Neuronal stem cell (in vitro differentiated cells): ENCODE data around the gene MAPK13.
"Not testable (repeated sequence)": the region's sequence is repeated elsewhere in the genome, so short reads cannot be mapped to it uniquely, and the experiment has no call there.

Experiments
- DNase-seq: peaks from one replicate; pipeline ENCODE4 v3.0.0-alpha.2; 2013; ENCODE audit warnings: low spot score
- H2AFZ ChIP-seq: one replicate; pipeline ENCODE4 v1.6.1; 2013; ENCODE audit warnings: mild to moderate bottlenecking, low read length, inconsistent platforms
- H2AK5ac ChIP-seq: 2 replicates; pipeline ENCODE4 v1.6.1; 2013; ENCODE audit warnings: low read depth, mild to moderate bottlenecking, inconsistent platforms, low read length, moderate library complexity, mixed read lengths
- H2BK120ac ChIP-seq: 2 replicates; pipeline ENCODE4 v1.6.1; 2013; ENCODE audit warnings: low read depth, mild to moderate bottlenecking, inconsistent platforms, low read length, moderate library complexity, mixed read lengths
- H2BK12ac ChIP-seq: one replicate; pipeline ENCODE4 v1.6.1; 2013; ENCODE audit warnings: low read length, inconsistent platforms
- H2BK15ac ChIP-seq: 2 replicates; pipeline ENCODE4 v1.6.1; 2013; ENCODE audit warnings: mild to moderate bottlenecking, low read length, inconsistent platforms, mixed read lengths
- H2BK5ac ChIP-seq: one replicate; pipeline ENCODE4 v1.6.1; 2013; ENCODE audit warnings: inconsistent platforms, mild to moderate bottlenecking, low read length, moderate library complexity
- H3K14ac ChIP-seq: one replicate; pipeline ENCODE4 v1.6.1; 2013; ENCODE audit warnings: low read length, inconsistent platforms
- H3K18ac ChIP-seq: 2 replicates; pipeline ENCODE4 v1.6.1; 2013; ENCODE audit warnings: low read length, inconsistent platforms
- H3K23ac ChIP-seq: 2 replicates; pipeline ENCODE4 v1.6.1; 2013; ENCODE audit warnings: low read depth, mild to moderate bottlenecking, mixed read lengths, low read length, inconsistent platforms; ENCODE audit not compliant: poor library complexity
- H3K27ac ChIP-seq: replicated peaks from 3 replicates; pipeline ENCODE4 v1.5.1; 2013; ENCODE audit warnings: low read length, inconsistent platforms
- H3K27me3 ChIP-seq, 3 experiments: 2 replicates each; pipeline ENCODE4 v1.6.1; 2013; ENCODE audit warnings: low read length in 3 of 3, mild to moderate bottlenecking in 2 of 3, inconsistent platforms in 1 of 3, low read depth in 1 of 3, mixed read lengths in 1 of 3, moderate library complexity in 1 of 3; ENCODE audit not compliant: control insufficient read depth in 3 of 3, insufficient read depth in 3 of 3
- H3K36me3 ChIP-seq, 2 donors: replicated peaks in 1 of 2; 2 replicates each; pipeline ENCODE4 v1.6.1; 2013; ENCODE audit warnings: low read length in 2 of 2; ENCODE audit not compliant: control insufficient read depth in 2 of 2, insufficient read depth in 2 of 2
- H3K4ac ChIP-seq: 2 replicates; pipeline ENCODE4 v1.6.1; 2013; ENCODE audit warnings: inconsistent platforms, mild to moderate bottlenecking, low read length, moderate library complexity
- H3K4me1 ChIP-seq, 2 donors: 1 replicate in 1 of 2; 2 replicates in 1 of 2; pipeline ENCODE4 v1.6.1; 2013; ENCODE audit warnings: low read length in 2 of 2, low read depth in 1 of 2; ENCODE audit not compliant: control insufficient read depth in 2 of 2, insufficient read depth in 1 of 2
- H3K4me2 ChIP-seq: one replicate; pipeline ENCODE4 v1.6.1; 2013; ENCODE audit warnings: mild to moderate bottlenecking, low read length, inconsistent platforms; ENCODE audit not compliant: insufficient read depth, poor library complexity, severe bottlenecking
- H3K4me3 ChIP-seq, 2 donors: 2 replicates each; pipeline ENCODE4 v1.5.1; 2013; ENCODE audit warnings: low read length in 2 of 2, mild to moderate bottlenecking in 2 of 2, inconsistent platforms in 1 of 2, moderate library complexity in 1 of 2
- H3K79me1 ChIP-seq: one replicate; pipeline ENCODE4 v1.6.1; 2013; ENCODE audit warnings: low read depth, mild to moderate bottlenecking, inconsistent platforms, low read length, moderate library complexity
- H3K9ac ChIP-seq: one replicate; pipeline ENCODE4 v1.6.1; 2013; ENCODE audit warnings: mild to moderate bottlenecking, low read depth, low read length, inconsistent platforms; ENCODE audit not compliant: poor library complexity
- H3K9me3 ChIP-seq, 2 donors: replicated peaks in 1 of 2; 2 replicates each; pipeline versions ENCODE3 to v1.6.1; 2013; ENCODE audit warnings: low read length in 2 of 2, mild to moderate bottlenecking in 2 of 2, inconsistent platforms in 1 of 2, low read depth in 1 of 2, mixed read lengths in 1 of 2, moderate library complexity in 1 of 2; ENCODE audit not compliant: control insufficient read depth in 2 of 2, insufficient read depth in 1 of 2
- H4K8ac ChIP-seq: one replicate; pipeline ENCODE4 v1.6.1; 2013; ENCODE audit warnings: low read depth, mild to moderate bottlenecking, inconsistent platforms, low read length, moderate library complexity
- H4K91ac ChIP-seq: one replicate; pipeline ENCODE4 v1.6.1; 2013; ENCODE audit warnings: low read length, low read depth, mild to moderate bottlenecking, inconsistent platforms; ENCODE audit not compliant: poor library complexity
- WGBS, 2 donors: extraction: QIAGEN DNeasy Blood & Tissue Kit; methylation state at CpG; one replicate each; pipeline ENCODE4 v1.1.7; 2013; ENCODE audit warnings: missing lambda C conversion rate in 2 of 2, mixed read lengths in 1 of 2; ENCODE audit not compliant: insufficient read length in 2 of 2, insufficient replicate concordance in 1 of 2; ENCODE audit errors: extremely low coverage in 2 of 2; 5-methylcytosine and 5-hydroxymethylcytosine counted together

The MAPK13 gene

DNA sequence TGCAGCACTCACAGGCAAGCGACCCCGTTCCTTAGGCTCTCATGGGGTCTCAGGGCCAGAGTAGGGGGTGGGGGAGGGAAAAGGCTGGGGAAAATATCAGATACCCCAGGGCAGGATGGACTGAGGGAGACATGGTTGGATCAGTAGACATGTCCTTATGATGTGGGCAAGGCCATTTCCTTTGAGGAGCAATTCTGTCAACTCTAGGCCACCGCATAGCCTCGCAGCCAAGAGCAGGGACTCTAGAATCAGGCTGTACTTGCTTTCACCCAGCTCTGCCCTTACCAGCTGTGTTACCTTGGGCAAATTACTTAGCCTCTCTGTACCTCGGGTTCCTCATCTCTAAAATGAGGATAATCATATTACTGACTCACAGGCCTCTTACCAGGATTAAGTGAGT is 2.2 kb upstream of the MAPK13 start:
- H2AK5ac ChIP-seq: peak overlapping the region; percentile 38
- H3K27ac ChIP-seq: no peak overlapping the region
- DNase-seq: no peak
- no peak overlapping the region for H4K8ac ChIP-seq
- no peak overlapping the region for H3K4ac ChIP-seq
- peak overlapping the region; percentile 90 for H3K23ac ChIP-seq
- peaks cover 11 to 30% of the 10 kb centered on the region in 2 donors for H3K4me1 ChIP-seq
- no peak overlapping the region for H4K91ac ChIP-seq
- no peak overlapping the region for H2BK5ac ChIP-seq
- H3K9ac ChIP-seq: no peak overlapping the region
- H3K4me2 ChIP-seq: no peak overlapping the region
- peak overlapping the region; percentile 71 for H2AFZ ChIP-seq
- H3K14ac ChIP-seq: peak overlapping the region; percentile 64
- peak overlapping the region; percentile 51 for H3K18ac ChIP-seq
- H3K4me3 ChIP-seq: no peak overlapping the region
- H2BK15ac ChIP-seq: peak overlapping the region; percentile 62
- H3K36me3 ChIP-seq: no peaks in the 10 kb centered on the region
- no peak overlapping the region for H2BK12ac ChIP-seq
- peaks cover 4 to 38% (median 16%) of the 10 kb centered on the region in 3 experiments for H3K27me3 ChIP-seq
- H3K79me1 ChIP-seq: no peaks in the 10 kb centered on the region
- no CpG with 5 or more reads among the region's 5 CpGs for WGBS, 2 donors
- H2BK120ac ChIP-seq: no peak overlapping the region
- H3K9me3 ChIP-seq: no peaks in the 10 kb centered on the region

DNA sequence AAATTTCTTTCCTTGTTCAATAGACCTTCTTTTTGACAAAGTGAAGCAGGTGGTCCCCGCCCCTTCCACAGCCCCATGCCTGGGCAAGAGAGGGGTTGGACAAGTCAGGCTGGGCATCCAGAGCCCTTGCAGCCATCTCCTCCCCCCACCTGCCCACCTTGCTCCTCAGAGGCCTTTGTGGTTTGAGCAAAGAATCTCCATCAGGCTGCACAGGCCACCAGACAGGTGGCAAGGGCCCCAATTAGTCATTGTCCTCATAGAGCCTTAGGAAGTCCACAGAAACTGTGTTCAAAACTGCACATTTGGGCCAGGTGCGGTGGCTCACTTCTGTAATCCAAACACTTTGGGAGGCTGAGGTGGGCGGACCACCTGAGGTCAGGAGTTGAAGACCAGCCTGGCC is 1.5 kb upstream of the MAPK13 start:
- H3K79me1 ChIP-seq: no peaks in the 10 kb centered on the region
- no peak overlapping the region for H2BK12ac ChIP-seq
- no peak overlapping the region for H3K4me3 ChIP-seq
- no peak overlapping the region for H3K4me2 ChIP-seq
- H2BK15ac ChIP-seq: no peak overlapping the region
- H2BK5ac ChIP-seq: no peak overlapping the region
- H2AK5ac ChIP-seq: no peak overlapping the region
- H3K9me3 ChIP-seq: no peaks in the 10 kb centered on the region
- no peak overlapping the region for H3K4ac ChIP-seq
- no peak overlapping the region for H3K23ac ChIP-seq
- H3K36me3 ChIP-seq: no peaks in the 10 kb centered on the region
- peaks cover 11 to 30% of the 10 kb centered on the region in 2 donors for H3K4me1 ChIP-seq
- H2AFZ ChIP-seq: no peak overlapping the region
- DNase-seq: no peak
- no peak overlapping the region for H4K8ac ChIP-seq
- peaks cover 4 to 42% (median 23%) of the 10 kb centered on the region in 3 experiments for H3K27me3 ChIP-seq
- no peak overlapping the region for H3K27ac ChIP-seq
- no peak overlapping the region for H3K14ac ChIP-seq
- no peak overlapping the region for H3K9ac ChIP-seq
- no peak overlapping the region for H3K18ac ChIP-seq
- no peak overlapping the region for H2BK120ac ChIP-seq
- WGBS, 2 donors: no CpG with 5 or more reads among the region's 3 CpGs
- no peak overlapping the region for H4K91ac ChIP-seq

DNA sequence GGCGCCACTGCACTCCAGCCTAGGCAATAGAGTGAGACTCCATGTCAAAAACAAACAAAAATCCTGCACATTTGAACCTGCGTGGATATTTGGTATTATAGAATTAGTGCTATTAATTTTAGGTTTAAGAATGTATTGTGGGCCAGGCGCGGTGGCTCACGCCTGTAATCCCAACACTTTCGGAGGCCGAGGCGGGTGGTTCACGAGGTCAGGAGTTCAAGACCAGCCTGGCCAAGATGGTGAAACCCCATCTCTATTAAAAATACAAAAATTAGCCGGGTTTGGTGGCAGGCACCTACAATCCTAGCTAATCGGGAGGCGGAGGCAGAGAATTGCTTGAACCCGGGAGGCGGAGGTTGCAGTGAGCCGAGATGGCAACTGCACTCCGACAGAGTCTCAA is 979 bp upstream of the MAPK13 start:
- not testable (repeated sequence) for H3K9me3 ChIP-seq, H4K91ac ChIP-seq, H3K27ac ChIP-seq, DNase-seq, H2BK12ac ChIP-seq, H2BK5ac ChIP-seq, H3K4ac ChIP-seq, H3K4me3 ChIP-seq, H2AFZ ChIP-seq, H3K4me2 ChIP-seq, H3K36me3 ChIP-seq, H3K14ac ChIP-seq, H3K18ac ChIP-seq, H2BK120ac ChIP-seq, H3K9ac ChIP-seq, H2BK15ac ChIP-seq, H4K8ac ChIP-seq, H2AK5ac ChIP-seq, H3K23ac ChIP-seq, H3K79me1 ChIP-seq
- peaks cover 4 to 43% (median 28%) of the 10 kb centered on the region in 3 experiments for H3K27me3 ChIP-seq
- H3K4me1 ChIP-seq: peaks cover 11 to 30% of the 10 kb centered on the region in 2 donors
- WGBS, 2 donors: no CpG with 5 or more reads among the region's 16 CpGs

DNA sequence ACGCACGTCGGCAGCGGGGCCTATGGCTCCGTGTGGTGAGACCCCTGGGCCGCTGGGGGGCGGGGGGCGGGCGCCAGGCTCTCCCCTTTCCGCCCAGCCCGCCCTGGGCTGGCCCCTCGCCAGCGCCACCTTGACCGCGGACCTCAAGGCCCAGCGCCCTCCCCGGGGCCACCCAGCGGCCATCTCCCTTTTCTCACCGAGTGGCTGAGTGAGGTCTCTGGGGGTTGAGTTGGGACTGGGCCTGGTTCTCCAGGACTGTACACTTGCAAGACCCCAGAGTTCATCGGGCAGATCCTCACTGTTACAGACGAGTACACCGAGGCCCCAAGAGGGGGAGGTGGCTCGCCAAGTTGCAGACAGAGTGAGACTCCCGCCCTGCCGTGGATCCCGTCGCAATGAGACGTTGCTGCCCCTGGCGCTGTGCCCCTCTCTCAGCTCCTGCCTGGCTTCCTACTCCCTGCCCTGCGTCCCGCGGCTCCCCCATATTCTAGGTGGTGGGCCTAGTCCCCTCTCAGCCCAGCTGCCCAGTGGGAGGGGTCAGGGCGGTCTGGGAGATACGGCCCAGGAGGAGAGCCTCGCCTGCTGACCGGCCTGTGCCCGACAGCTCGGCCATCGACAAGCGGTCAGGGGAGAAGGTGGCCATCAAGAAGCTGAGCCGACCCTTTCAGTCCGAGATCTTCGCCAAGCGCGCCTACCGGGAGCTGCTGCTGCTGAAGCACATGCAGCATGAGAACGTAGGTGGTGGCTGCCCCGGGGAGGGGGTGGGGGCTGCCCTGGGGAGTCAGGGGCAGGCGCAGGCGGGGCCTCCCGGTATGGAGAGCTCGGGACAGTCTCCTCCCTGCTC is 576 bp downstream of the MAPK13 start:
- Histone ChIP-seq H2AFZ (peak overlapping the region; percentile 83), H3K9ac (peak overlapping the region; percentile 73), H2BK15ac (peak overlapping the region; percentile 60), H3K4me1 (peaks cover 11 to 30% of the 10 kb centered on the region in 2 donors), H3K4me2 (peak overlapping the region; percentile 75), H4K8ac (peak overlapping the region; percentile 70), H3K79me1 (no peaks in the 10 kb centered on the region), H3K23ac (peak overlapping the region; percentile 25), H3K36me3 (no peaks in the 10 kb centered on the region), H3K27me3 (peaks cover 4 to 43% (median 28%) of the 10 kb centered on the region in 3 experiments), H3K14ac (peak overlapping the region; percentile 65), H3K9me3 (no peaks in the 10 kb centered on the region), H3K27ac (no peak overlapping the region), H3K4ac (no peak overlapping the region), H3K4me3 (peak overlapping the region in 1 of 2 donors; percentile 67), H4K91ac (no peak overlapping the region), H2BK120ac (peak overlapping the region; percentile 62), H2AK5ac (peak overlapping the region; percentile 31), H2BK12ac (peak overlapping the region; percentile 68), H2BK5ac (peak overlapping the region; percentile 67), H3K18ac (peak overlapping the region; percentile 88)
- peak; percentile 21 for DNase-seq
- WGBS, 2 donors: no CpG with 5 or more reads among the region's 52 CpGs
